PC-3 (cell line): ENCODE results near the gene IER3.

Source experiments
- CTCF ChIP-seq: fragments of 300-600 bp; sonication (generic); conservative IDR thresholded peaks from 2 replicates; pipeline ENCODE4 v1.5.1; 2017; ENCODE audit warnings: antibody characterized with exemption, low read depth, mild to moderate bottlenecking, low read length
- EZH2phosphoT487 ChIP-seq: fragments of 300-600 bp; sonication (generic); IDR thresholded peaks from 2 replicates; pipeline ENCODE4 v1.6.1; 2018; ENCODE audit warnings: mild to moderate bottlenecking, antibody characterized with exemption, low read length, borderline replicate concordance

- TF ChIP-seq CTCF: no peak; the same call in 1 of the 2 replicates
- TF ChIP-seq EZH2phosphoT487: no peak
Measured at GRCh38 chr6:30744054-30744805, at the start of gene IER3.
